SK-N-SH (cell line): Measurements from ENCODE around the gene OMP.

ENCODE experiments used
- POLR2AphosphoS5 ChIP-seq: IDR thresholded peaks from 2 replicates; pipeline ENCODE4 v1.6.1; 2012; ENCODE audit warnings: low read depth, low read length
- RCOR1 ChIP-seq: fragments of 150-350 bp; IDR thresholded peaks from 2 replicates; pipeline ENCODE4 v1.6.1; 2017; ENCODE audit warnings: antibody characterized with exemption, low read length
- SMC3 ChIP-seq: IDR thresholded peaks from 2 replicates; pipeline ENCODE4 v1.6.1; 2012; ENCODE audit warnings: low read depth, low read length, improper control_type of control experiment
- TAF1 ChIP-seq: IDR thresholded peaks from 2 replicates; pipeline ENCODE4 v1.6.1; 2012; ENCODE audit warnings: low read depth, mild to moderate bottlenecking, low read length, moderate library complexity, borderline replicate concordance
- YY1 ChIP-seq: IDR thresholded peaks from 2 replicates; pipeline ENCODE4 v1.4.0; 2012; ENCODE audit warnings: low read depth, mild to moderate bottlenecking
- TF ChIP-seq, protein P1 (sequence below): fragments of 200-600 bp; sonication (generic); IDR thresholded peaks from 2 replicates; pipeline ENCODE4 v1.6.1; 2017; ENCODE audit warnings: antibody characterized with exemption, mild to moderate bottlenecking, moderate library complexity
- TF ChIP-seq, protein P2 (sequence below): IDR thresholded peaks from 2 replicates; pipeline ENCODE4 v1.4.0; 2012; ENCODE audit warnings: low read depth, borderline replicate concordance
- TF ChIP-seq, protein P3 (sequence below): fragments of 150-350 bp; IDR thresholded peaks from 2 replicates; pipeline ENCODE4 v1.6.1; 2016; ENCODE audit warnings: mild to moderate bottlenecking, low read depth, low read length

DNA sequence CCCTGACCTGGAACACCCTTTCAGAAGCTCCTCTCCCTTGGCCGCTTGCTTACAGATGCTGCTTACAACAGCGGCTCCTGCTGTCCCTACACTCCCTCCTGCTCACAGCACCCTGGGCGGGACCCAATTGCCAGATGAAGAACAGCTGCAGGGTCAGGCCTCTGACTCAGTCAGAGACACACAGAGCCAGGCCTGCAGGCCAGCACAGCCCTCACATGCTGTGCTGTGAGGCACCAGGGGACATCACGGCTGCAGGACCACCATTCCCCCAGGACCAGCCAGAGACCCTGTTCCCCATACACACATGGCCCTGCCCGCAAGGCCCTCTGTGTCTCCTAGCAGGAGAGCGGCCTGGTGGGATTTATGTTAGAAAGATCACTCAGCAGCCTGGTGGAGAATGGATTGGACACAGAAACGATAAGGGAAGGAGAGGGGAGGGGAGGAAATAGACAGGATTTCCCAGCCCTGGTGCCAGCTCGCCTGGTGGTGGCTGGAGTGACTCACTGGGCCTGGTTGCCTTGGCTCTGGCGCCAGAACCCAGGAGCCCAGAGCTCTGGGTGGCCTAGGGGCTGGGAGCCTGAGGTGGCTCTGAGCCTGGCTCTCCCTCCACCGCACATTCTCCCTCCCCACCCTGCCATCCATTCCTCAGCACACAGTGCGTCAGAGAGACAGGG lies 29.2 kb upstream of the OMP start:
- TF ChIP-seq, protein P1, sequence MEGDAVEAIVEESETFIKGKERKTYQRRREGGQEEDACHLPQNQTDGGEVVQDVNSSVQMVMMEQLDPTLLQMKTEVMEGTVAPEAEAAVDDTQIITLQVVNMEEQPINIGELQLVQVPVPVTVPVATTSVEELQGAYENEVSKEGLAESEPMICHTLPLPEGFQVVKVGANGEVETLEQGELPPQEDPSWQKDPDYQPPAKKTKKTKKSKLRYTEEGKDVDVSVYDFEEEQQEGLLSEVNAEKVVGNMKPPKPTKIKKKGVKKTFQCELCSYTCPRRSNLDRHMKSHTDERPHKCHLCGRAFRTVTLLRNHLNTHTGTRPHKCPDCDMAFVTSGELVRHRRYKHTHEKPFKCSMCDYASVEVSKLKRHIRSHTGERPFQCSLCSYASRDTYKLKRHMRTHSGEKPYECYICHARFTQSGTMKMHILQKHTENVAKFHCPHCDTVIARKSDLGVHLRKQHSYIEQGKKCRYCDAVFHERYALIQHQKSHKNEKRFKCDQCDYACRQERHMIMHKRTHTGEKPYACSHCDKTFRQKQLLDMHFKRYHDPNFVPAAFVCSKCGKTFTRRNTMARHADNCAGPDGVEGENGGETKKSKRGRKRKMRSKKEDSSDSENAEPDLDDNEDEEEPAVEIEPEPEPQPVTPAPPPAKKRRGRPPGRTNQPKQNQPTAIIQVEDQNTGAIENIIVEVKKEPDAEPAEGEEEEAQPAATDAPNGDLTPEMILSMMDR, result peak; percentile 66
- TF ChIP-seq, protein P2, sequence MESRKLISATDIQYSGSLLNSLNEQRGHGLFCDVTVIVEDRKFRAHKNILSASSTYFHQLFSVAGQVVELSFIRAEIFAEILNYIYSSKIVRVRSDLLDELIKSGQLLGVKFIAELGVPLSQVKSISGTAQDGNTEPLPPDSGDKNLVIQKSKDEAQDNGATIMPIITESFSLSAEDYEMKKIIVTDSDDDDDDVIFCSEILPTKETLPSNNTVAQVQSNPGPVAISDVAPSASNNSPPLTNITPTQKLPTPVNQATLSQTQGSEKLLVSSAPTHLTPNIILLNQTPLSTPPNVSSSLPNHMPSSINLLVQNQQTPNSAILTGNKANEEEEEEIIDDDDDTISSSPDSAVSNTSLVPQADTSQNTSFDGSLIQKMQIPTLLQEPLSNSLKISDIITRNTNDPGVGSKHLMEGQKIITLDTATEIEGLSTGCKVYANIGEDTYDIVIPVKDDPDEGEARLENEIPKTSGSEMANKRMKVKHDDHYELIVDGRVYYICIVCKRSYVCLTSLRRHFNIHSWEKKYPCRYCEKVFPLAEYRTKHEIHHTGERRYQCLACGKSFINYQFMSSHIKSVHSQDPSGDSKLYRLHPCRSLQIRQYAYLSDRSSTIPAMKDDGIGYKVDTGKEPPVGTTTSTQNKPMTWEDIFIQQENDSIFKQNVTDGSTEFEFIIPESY, result no peak
- TF ChIP-seq SMC3 (peak; percentile 43; the same call in 1 of the 2 replicates), RCOR1 (peak; percentile 81), YY1 (0 out of 2 replicates have a peak, but pooled peaks have one; percentile 21), TAF1 (peak; percentile 48; the same call in 1 of the 2 replicates), POLR2AphosphoS5 (peak; percentile 66; the same call in 1 of the 2 replicates)
- TF ChIP-seq, protein P3, sequence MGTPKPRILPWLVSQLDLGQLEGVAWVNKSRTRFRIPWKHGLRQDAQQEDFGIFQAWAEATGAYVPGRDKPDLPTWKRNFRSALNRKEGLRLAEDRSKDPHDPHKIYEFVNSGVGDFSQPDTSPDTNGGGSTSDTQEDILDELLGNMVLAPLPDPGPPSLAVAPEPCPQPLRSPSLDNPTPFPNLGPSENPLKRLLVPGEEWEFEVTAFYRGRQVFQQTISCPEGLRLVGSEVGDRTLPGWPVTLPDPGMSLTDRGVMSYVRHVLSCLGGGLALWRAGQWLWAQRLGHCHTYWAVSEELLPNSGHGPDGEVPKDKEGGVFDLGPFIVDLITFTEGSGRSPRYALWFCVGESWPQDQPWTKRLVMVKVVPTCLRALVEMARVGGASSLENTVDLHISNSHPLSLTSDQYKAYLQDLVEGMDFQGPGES, result no peak
